Fibroblast of pulmonary artery (primary cell): ENCODE measurements around the gene CHST8.
"Not testable (repeated sequence)": the region's sequence is repeated elsewhere in the genome, so short reads cannot be mapped to it uniquely, and the experiment has no call there.

Source experiments
- DNase-seq: peaks from one replicate; pipeline ENCODE4 v3.0.0-alpha.2; 2010; ENCODE audit warnings: low read depth
- H3K4me3 ChIP-seq: replicated peaks from 2 replicates; pipeline ENCODE4 v1.5.1; 2011; ENCODE audit warnings: low read depth, mild to moderate bottlenecking, control low read depth, low read length, moderate library complexity
- TF ChIP-seq, protein P1 (sequence below): IDR thresholded peaks from 2 replicates; pipeline ENCODE4 v1.5.1; 2011; ENCODE audit warnings: mild to moderate bottlenecking, control low read depth, low read length, inconsistent platforms; ENCODE audit errors: missing control alignments

Gene CHST8

DNA sequence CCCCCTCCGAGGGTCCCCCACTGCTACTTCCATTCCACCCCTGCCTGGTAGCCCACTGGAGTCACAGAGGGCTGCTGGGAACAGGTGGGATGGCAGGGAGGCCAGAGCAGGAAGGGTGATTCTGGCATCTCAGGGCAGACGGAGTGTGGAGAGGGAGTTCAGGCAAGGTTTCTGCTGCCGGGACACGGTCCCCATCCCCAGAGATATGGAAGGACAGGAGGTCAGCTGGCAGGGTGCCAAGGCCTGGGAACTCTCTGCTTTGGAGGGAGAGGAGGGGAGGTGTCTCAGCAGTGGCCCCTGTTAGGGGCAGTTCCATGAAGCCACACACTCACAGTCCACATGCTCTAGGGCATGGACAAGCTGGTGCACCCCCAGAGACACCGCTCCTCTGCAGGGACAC is 68.1 kb downstream of the CHST8 start:
- H3K4me3 ChIP-seq: no peak overlapping the region
- TF ChIP-seq, protein P1, sequence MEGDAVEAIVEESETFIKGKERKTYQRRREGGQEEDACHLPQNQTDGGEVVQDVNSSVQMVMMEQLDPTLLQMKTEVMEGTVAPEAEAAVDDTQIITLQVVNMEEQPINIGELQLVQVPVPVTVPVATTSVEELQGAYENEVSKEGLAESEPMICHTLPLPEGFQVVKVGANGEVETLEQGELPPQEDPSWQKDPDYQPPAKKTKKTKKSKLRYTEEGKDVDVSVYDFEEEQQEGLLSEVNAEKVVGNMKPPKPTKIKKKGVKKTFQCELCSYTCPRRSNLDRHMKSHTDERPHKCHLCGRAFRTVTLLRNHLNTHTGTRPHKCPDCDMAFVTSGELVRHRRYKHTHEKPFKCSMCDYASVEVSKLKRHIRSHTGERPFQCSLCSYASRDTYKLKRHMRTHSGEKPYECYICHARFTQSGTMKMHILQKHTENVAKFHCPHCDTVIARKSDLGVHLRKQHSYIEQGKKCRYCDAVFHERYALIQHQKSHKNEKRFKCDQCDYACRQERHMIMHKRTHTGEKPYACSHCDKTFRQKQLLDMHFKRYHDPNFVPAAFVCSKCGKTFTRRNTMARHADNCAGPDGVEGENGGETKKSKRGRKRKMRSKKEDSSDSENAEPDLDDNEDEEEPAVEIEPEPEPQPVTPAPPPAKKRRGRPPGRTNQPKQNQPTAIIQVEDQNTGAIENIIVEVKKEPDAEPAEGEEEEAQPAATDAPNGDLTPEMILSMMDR: no peak
- no peak for DNase-seq

DNA sequence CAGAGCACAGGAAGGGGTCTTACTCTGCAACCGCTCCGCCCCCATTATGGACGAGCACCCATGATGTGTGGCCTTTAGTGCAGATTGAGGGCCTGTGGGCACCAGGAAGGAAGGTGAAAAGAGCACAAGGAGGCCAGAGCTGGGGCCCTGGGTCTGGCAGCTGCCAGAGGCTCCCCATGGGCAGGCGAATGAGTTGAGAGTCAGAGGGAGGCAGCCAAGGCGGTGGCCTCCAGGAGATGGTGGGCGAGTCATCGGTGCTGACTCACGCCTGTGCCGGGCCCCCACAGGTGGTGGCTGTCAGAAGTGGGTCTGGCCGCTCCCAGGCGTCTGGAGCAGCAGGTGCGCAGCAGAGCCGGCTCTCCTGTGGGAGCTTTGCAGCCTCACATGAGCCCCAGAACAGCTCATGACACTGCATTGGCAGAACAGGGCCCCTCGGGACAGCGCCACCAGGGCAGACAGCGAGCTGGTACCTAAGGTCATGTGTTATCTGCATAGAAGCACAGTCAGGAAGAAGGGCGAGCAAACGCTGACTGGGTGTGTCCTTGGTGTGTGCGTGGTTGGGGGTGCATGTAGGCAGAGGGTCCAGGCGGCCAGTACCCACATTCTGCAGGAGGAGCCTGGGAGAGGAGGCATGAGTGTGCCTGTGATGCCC is 68.8 kb downstream of the CHST8 start:
- TF ChIP-seq, protein P1: no peak
- DNase-seq: no peak
- H3K4me3 ChIP-seq: no peak overlapping the region

DNA sequence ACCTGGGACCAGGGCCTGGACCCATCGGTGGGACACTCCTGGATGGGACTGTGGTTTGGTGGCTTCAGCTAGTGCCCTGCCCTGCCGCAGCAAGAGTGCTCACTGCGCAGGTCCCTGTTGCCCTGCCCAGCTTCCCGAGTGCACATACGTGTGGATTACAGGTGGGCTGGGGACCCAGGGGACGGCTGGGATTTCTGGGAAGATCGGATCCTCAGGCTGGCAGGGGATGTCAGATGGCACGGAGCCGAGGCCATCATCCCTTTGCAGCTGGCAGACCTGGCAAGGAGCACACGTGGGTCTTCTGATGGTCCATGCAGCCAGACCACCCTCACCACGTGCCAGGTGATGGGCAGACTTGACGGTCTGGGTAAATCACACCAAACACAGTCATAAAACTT is 69.3 kb downstream of the CHST8 start:
- H3K4me3 ChIP-seq: no peak overlapping the region
- DNase-seq: no peak
- TF ChIP-seq, protein P1: no peak

DNA sequence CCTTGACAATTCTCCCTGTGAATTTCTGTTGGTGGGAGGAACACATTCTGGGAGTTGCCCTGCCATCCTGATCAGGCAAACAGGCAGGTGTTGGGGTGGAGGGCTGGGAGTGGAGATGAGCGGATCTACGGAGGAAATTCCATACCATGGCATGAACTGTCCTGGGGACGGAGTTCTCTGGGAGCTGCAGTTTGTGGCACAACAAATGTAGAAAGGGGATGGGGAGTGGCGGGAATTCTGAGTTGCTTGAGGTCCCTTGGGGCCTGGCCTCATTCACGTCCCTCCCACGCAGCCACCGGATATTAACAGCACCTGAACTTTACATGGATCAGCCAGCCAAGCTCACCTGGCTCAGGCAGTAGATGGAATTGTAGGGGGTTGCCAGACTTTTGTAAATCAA is 70.0 kb downstream of the CHST8 start:
- TF ChIP-seq, protein P1: no peak
- DNase-seq: no peak

DNA sequence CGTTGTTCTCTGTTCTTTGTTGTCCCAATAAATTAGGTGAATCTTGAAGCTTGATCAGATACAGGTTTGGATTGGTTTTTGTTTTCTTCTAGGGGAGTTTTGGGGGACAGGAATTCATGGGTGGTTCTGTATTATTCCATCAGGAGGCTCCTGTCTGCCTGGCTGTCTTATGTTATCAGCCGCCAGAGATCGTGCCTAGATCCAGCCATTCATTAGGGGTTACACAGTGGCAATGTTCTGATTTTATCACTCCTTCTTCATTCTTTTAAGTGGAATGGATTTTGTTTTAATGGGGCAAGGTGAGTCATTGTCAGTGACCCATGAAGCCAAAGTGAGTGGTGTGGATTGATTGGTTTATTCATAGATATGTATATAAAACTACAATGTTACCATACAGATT is 71.9 kb downstream of the CHST8 start:
- DNase-seq: no peak
- TF ChIP-seq, protein P1: no peak
- H3K4me3 ChIP-seq: no peak overlapping the region

More for the DNA sequence above, 70.0 kb downstream of the CHST8 start:
- no peak overlapping the region for H3K4me3 ChIP-seq

DNA sequence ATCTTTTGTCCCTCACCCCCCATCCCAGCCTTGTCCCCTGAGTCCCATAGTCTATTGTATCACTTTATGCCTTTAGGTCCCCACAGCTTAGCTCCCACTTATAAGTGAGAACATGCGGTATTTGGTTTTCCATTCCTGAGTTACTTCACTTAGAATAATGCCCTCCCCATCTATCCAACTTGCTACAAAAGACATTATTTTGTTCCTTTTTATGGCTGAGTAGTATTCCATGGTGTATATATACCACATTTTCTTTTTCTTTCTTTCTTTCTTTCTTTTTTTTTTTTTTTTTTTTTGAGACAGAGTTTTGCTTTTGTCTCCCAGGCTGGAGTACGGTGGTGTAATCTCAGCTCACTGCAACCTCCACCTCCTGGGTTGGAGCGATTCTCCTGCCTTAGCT is 73.8 kb downstream of the CHST8 start:
- H3K4me3 ChIP-seq, DNase-seq: not testable (repeated sequence)

DNA sequence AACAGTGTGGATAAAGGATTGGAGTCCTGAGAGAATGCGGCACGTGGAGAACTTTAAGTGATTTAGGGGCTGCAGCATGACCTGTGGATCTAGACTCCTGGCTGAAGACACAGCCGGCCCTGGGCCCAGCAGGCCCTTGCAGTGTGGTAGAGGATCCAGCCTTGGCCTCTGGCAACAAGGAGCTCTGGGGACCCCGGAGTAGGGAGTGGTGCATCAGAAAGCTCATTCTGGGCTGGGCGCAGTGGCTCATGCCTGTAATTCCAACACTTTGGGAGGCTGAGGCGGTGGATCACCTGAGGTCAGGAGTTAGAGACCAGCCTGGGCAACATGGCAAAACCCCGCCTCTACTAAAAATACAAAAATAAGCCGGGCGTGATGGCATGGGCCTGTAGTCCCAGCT is 76.0 kb downstream of the CHST8 start:
- TF ChIP-seq, protein P1: no peak
- DNase-seq: no peak
- no peak overlapping the region for H3K4me3 ChIP-seq
